K562 (cell line): ENCODE data around the gene DGCR8. TPM values are rescaled to one million over a fixed set of nuclear protein-coding genes. Genes with fewer than 3 reads are reported as not detected.

Experiments
- HMG20A ChIP-seq: fragments of 450-650 bp; formaldehyde crosslinking; conservative IDR thresholded peaks from 2 replicates; pipeline ENCODE4 v1.4.0; 2020; ENCODE audit warnings: mild to moderate bottlenecking, mixed read lengths
- HOXB6 ChIP-seq: fragments of 250-450 bp; sonication (Bioruptor Pico); IDR thresholded peaks from 2 replicates; pipeline ENCODE4 v1.5.1; 2022; ENCODE audit warnings: mild to moderate bottlenecking, borderline replicate concordance
- MEF2A ChIP-seq: IDR thresholded peaks from 2 replicates; pipeline ENCODE4 v1.6.1; 2011; ENCODE audit warnings: low read depth, mild to moderate bottlenecking, low read length, moderate library complexity; ENCODE audit not compliant: control insufficient read depth
- MIER1 ChIP-seq: fragments of 450-650 bp; IDR thresholded peaks from 2 replicates; pipeline ENCODE4 v1.6.1; 2016; ENCODE audit warnings: antibody characterized with exemption, mild to moderate bottlenecking, low read depth
- NEUROD1 ChIP-seq: fragments of 150-350 bp; IDR thresholded peaks from 2 replicates; pipeline ENCODE4 v1.6.1; 2014; ENCODE audit warnings: borderline replicate concordance, low read length, low read depth; ENCODE audit not compliant: partially characterized antibody
- NFYB ChIP-seq: IDR thresholded peaks from 2 replicates; pipeline ENCODE4 v1.6.1; 2011; ENCODE audit warnings: mild to moderate bottlenecking, moderate library complexity; ENCODE audit not compliant: insufficient read length; ENCODE audit errors: extremely low read depth
- POLR3A ChIP-seq: IDR thresholded peaks from 2 replicates; pipeline ENCODE4 v1.6.1; 2011; ENCODE audit warnings: borderline replicate concordance, mild to moderate bottlenecking, moderate library complexity; ENCODE audit not compliant: insufficient read length, insufficient read depth; ENCODE audit errors: extremely low read depth
- PTBP1 ChIP-seq: fragments of 200-400 bp; formaldehyde crosslinking; IDR thresholded peaks from 2 replicates; pipeline ENCODE4 v1.6.1; 2017; ENCODE audit warnings: low read depth, low read length
- SMAD2 ChIP-seq: fragments of 150-350 bp; IDR thresholded peaks from 2 replicates; pipeline ENCODE4 v1.6.1; 2014; ENCODE audit warnings: low read depth, mild to moderate bottlenecking, low read length
- SNIP1 ChIP-seq: fragments of 450-650 bp; IDR thresholded peaks from 2 replicates; pipeline ENCODE4 v1.7.1; 2017; ENCODE audit warnings: low read depth, mild to moderate bottlenecking
- TFAP4 ChIP-seq: sonication (generic); formaldehyde crosslinking; IDR thresholded peaks from 2 replicates; pipeline ENCODE4 v1.8.0; 2022; ENCODE audit warnings: missing genetic modification reagents, mild to moderate bottlenecking, moderate library complexity, borderline replicate concordance
- TRIM28 ChIP-seq: fragments of 450-650 bp; IDR thresholded peaks from 2 replicates; pipeline ENCODE4 v1.6.1; 2017
- XRCC5 ChIP-seq: fragments of 200-400 bp; formaldehyde crosslinking; IDR thresholded peaks from 2 replicates; pipeline ENCODE4 v1.6.1; 2017; ENCODE audit warnings: low read depth, mild to moderate bottlenecking, low read length
- ZBTB26 ChIP-seq: fragments of 450-650 bp; formaldehyde crosslinking; IDR thresholded peaks from 2 replicates; pipeline ENCODE4 v1.4.0; 2022; ENCODE audit warnings: missing genetic modification characterization
- ZBTB8A ChIP-seq: fragments of 450-650 bp; IDR thresholded peaks from 2 replicates; pipeline ENCODE4 v1.6.1; 2018; ENCODE audit warnings: mild to moderate bottlenecking, moderate library complexity; ENCODE audit not compliant: partially characterized antibody
- ZFP91 ChIP-seq: sonication (generic); formaldehyde crosslinking; IDR thresholded peaks from 2 replicates; pipeline ENCODE4 v1.8.0; 2022; ENCODE audit warnings: mild to moderate bottlenecking, missing genetic modification reagents
- ZNF212 ChIP-seq: fragments of 450-650 bp; formaldehyde crosslinking; IDR thresholded peaks from 2 replicates; pipeline ENCODE4 v1.4.0; 2020; ENCODE audit warnings: mild to moderate bottlenecking
- ZNF354B ChIP-seq: fragments of 250-450 bp; sonication (Bioruptor Pico); IDR thresholded peaks from 2 replicates; pipeline ENCODE4 v1.4.0; 2020
- ZNF398 ChIP-seq: fragments of 250-450 bp; sonication (Bioruptor Pico); IDR thresholded peaks from 2 replicates; pipeline ENCODE4 v1.8.0; 2021; ENCODE audit warnings: moderate library complexity, mild to moderate bottlenecking, inconsistent platforms
- ZNF583 ChIP-seq: fragments of 250-450 bp; sonication (Bioruptor Pico); IDR thresholded peaks from 2 replicates; pipeline ENCODE4 v1.4.0; 2020
- ZNF584 ChIP-seq: fragments of 200-800 bp; sonication (Bioruptor generic); IDR thresholded peaks from 2 replicates; pipeline ENCODE4 v1.6.1; 2016; ENCODE audit warnings: low read depth, mild to moderate bottlenecking, missing genetic modification characterization, missing compliant biosample characterization
- ZNF830 ChIP-seq: fragments of 250-450 bp; sonication (Bioruptor Pico); IDR thresholded peaks from 2 replicates; pipeline ENCODE4 v1.5.0; 2021; ENCODE audit warnings: mild to moderate bottlenecking
- polyA plus RNA-seq, 8 experiments: library from polyadenylated mRNA; depleted of rRNA in 4 of 8; stranded (reverse) in 5 of 8; unstranded in 3 of 8; fragments of >200 nt; fragmentation: Nextera tagmentation in 2 of 8; fragmentation: Illumina TruSeq in 1 of 8; extraction: Ambion mirVana in 2 of 8; extraction: Trizol in 1 of 8; gene quantifications; 2 replicates each; pipeline versions ENCODE4 v1.2.1 to v1.2.3, GENCODE V29; 2011 to 2014; ENCODE audit warnings: inconsistent platforms in 1 of 8, missing spikeins in 1 of 8
- total RNA-seq, 7 experiments: library from RNA; depleted of rRNA in 6 of 7; stranded (reverse); fragments of >200 nt in 6 of 7; fragmentation: Illumina TruSeq in 2 of 7; extraction: Trizol in 2 of 7; gene quantifications; 2 replicates each; pipeline versions ENCODE4 v1.2.1 to v1.2.3, GENCODE V29; 2011 to 2021; ENCODE audit warnings: low replicate concordance in 1 of 7

Gene DGCR8
- total and polyA plus RNA-seq, 9 of the 15 experiments (the other 6 are each of a cell fraction or from before 2014, with no cell fraction given): 5.9 to 144 (median 80.1) TPM

- TF ChIP-seq TFAP4 (CRISPR knock-in tag) (no peak), NFYB (no peak), HMG20A (CRISPR knock-in tag) (no peak), ZBTB26 (CRISPR knock-in tag) (no peak), TRIM28 (peak; percentile 87), ZNF583 (CRISPR knock-in tag) (peak; percentile 55), ZNF584 (CRISPR knock-in tag) (no peak), XRCC5 (no peak), SNIP1 (no peak), ZBTB8A (no peak), SMAD2 (peak; percentile 36; the same call in 1 of the 2 replicates), ZNF212 (CRISPR knock-in tag) (no peak), MIER1 (no peak), ZNF830 (no peak), POLR3A (no peak), ZNF398 (no peak), ZFP91 (no peak), HOXB6 (peak; percentile 79; the same call in 1 of the 2 replicates), ZNF354B (CRISPR knock-in tag) (no peak), MEF2A (no peak), NEUROD1 (peak; percentile 95), PTBP1 (peak; percentile 81)
Observed at GRCh38 chr22:20116951-20117632, 37.1 kb downstream of the DGCR8 start, which contains the start of gene TRMT2A (continued).
